WI38 (cell line): Measurements from ENCODE around the gene ROCK2.
A peak's percentile ranks its signal among the peaks of the same experiment; 100 is the strongest.

ENCODE experiments used
- H3K4me3 ChIP-seq: 2 replicates; pipeline ENCODE4 v1.5.1; 2011; ENCODE audit warnings: low read depth, mild to moderate bottlenecking, control low read depth, low read length
- CTCF ChIP-seq: IDR thresholded peaks from 2 replicates; pipeline ENCODE4 v1.5.1; 2012; ENCODE audit warnings: low read depth, mild to moderate bottlenecking, control low read depth, low read length

The ROCK2 gene

DNA sequence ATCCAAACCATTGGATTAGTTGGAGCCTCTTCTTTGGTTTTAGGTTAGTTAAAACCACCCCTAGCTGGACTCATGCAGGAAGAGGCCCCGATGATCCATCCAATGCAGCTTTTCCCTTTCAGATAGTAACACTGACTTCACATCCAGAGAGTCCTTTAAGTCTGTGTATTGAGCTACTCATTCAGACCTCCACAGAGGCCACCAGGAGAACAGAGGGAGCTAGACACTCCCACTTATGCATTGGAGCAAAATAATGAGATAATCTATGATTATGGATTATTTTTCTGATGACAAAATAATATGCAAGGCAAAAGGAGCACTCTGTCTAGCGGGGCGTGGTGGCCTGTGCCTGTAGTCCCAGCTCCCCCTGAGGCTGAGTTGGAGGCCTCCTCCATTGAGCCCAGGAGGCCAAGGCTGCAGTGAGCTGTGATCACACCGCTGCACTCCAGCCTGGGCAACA lies 1.6 kb upstream of the ROCK2 start:
- no peak overlapping the region for H3K4me3 ChIP-seq
- no peak for TF ChIP-seq CTCF

DNA sequence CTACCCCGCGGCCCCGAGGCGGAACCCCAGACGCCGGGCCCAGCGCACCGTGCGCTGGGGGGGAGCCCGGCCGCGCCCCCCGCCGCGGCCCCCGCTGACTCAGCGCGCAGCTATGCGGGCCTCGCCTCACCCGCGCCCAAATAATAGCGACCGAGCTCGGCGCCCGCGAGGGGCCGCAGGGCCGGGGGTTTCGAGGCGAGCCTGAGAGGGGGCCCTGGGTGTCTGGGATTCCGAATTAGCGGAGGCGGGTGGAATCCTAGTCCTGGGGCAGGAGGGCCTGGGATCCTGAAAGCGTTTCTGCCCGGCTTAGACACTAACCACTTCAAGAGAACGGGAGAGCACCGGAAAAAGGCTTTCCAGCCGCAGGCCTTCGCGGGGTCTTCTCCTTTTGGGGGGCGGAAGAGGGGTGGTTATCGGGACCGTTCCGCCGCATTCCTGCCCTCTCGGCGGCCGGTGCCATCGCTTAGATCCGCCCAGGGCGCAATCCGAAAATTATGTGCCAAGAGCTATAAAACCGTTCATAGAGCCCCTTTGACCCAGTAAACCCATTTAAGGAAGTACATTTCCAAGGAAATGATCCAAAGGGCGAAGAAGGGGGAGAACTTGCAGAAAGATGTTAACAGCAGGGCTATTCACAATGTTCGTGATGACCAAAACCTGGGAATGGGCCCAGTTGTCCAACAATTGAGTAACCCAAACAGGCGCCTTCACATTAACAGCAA lies 681 bp upstream of the ROCK2 start:
- TF ChIP-seq CTCF: no peak
- H3K4me3 ChIP-seq: peak overlapping the region; percentile 95

- H3K4me3 ChIP-seq: peak overlapping the region; percentile 95
- no peak for TF ChIP-seq CTCF
These were observed 640 bp downstream of the ROCK2 start for GRCh38 chr2:11343650-11344341.

- H3K4me3 ChIP-seq: peak overlapping the region; percentile 95
- TF ChIP-seq CTCF: no peak
These were observed 1.1 kb downstream of the ROCK2 start for GRCh38 chr2:11343368-11343649.

- H3K4me3 ChIP-seq: peak overlapping the region; percentile 95
- TF ChIP-seq CTCF: no peak
These were observed 1.7 kb downstream of the ROCK2 start for GRCh38 chr2:11342551-11343367.

DNA sequence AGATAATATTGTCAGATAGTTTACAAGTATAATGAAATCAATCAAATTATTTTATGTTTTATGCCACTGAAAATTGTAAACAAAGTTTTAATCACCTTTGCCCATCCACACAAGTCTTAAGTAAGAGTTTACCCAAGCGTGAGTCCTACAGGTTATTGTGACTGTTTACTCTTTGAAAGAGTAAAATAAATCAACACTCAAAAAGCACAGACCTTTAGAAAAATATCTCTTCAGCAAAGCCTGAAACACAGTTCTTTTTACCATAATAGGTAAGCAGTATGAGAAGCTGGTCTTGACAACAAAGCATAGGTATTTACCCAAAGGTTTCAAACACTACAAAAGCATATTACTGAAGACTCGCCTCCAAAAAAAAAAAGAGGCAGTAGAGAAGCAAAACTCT lies 3.7 kb downstream of the ROCK2 start:
- no peak overlapping the region for H3K4me3 ChIP-seq
- no peak for TF ChIP-seq CTCF

GRCh38 chr2:11339508-11340083 lies 4.8 kb downstream of the ROCK2 start:
- H3K4me3 ChIP-seq: no peak overlapping the region
- TF ChIP-seq CTCF: no peak
